ENCODE results near the gene RAVER1.
"Not testable (repeated sequence)": the region's sequence is repeated elsewhere in the genome, so short reads cannot be mapped to it uniquely, and the experiment has no call there.

RAVER1 gene

DNA sequence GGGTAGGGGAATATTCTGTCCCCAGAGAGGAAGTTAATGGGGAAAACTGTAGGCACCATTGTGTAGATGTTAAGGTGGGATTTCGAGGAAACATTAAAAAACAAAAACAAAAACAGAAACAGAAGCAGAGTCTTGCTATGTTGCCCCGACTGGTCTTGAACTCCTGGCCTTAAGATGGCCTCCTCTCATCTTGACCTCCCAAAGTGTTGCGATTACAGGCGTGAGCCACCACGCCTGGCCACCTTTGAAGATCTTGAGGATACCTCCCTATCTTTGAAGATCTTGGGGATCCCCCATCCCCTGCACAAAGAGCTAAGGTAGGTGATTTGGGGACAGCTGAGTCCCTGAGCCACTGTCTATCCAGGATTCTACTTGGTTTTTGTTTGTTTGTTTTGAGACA is 6.6 kb upstream of the RAVER1 start:
- DNase-seq = no peak

- DNase-seq = peak in 3 of 5 donors; percentile 38 to 76 (median 45)
Observed at GRCh38 chr19:10339380-10339960, 6.1 kb upstream of the RAVER1 start, which contains the start of gene ICAM3. ICAM3 (minus strand) TSS chr19:10339624; CDS start chr19:10339614, 10 bp downstream.

GRCh38 chr19:10338940-10339339 is 5.6 kb upstream of the RAVER1 start:
- no peak for DNase-seq

DNA sequence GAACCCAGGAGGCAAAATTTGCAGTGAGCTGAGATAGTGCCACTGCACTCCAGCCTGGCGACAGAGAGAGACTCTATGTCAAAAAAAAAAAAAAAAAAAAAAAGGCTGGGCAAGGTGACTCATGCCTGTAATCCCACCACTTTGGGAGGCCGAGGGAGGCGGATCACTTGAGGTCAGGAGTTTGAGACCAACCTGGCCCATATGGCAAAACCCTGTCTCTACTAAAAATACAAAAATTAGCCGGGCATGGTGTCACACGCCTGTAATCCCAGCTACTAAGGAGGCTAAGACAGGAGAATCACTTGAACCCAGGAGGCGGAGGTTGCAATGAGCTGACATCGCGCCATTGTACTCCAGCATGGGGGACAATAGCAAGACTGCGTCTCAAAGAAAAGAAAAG is 3.4 kb upstream of the RAVER1 start:
- DNase-seq = not testable (repeated sequence)

- DNase-seq = no peak
Observed at GRCh38 chr19:10335352-10335985, 2.1 kb upstream of the RAVER1 start.

DNA sequence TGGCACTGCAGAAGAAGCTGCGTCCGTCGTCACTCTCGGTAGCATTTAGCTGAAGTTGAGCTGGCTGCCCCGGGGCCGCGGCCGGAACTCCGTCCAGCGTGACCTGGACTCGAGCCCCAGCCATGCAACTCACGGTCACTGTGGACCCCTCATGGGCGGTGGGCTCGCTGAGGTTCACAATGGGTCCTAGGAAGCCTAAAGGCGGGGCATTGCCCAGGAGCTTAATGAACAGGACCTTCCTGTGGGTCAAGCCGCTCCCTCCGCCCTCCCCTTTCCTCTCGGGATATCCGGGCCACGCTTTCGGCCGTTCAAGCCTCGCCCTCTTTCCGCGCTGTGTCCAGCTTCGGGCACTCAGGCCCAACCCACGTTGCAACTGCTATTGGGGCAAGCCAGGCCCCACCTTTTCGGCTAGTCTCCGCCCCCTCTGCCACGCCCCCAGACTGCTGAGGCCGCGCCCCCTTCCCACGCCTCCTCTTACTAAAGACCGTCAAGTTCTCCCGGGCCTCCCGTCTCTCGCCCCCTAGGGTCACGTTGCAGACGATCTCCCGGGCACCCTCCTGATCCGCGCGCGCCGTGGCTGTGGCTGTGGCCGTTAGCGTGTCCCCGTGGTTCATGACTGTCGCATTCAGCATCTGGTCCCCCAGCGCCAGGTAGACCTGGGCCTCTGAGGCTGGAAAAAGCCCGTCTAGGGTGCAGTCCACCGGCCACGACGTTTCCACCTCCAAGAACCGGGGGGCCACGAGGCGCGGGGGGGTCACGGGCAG is 1.4 kb upstream of the RAVER1 start:
- DNase-seq = peak in 2 of 5 donors; percentile 22 to 32

DNA sequence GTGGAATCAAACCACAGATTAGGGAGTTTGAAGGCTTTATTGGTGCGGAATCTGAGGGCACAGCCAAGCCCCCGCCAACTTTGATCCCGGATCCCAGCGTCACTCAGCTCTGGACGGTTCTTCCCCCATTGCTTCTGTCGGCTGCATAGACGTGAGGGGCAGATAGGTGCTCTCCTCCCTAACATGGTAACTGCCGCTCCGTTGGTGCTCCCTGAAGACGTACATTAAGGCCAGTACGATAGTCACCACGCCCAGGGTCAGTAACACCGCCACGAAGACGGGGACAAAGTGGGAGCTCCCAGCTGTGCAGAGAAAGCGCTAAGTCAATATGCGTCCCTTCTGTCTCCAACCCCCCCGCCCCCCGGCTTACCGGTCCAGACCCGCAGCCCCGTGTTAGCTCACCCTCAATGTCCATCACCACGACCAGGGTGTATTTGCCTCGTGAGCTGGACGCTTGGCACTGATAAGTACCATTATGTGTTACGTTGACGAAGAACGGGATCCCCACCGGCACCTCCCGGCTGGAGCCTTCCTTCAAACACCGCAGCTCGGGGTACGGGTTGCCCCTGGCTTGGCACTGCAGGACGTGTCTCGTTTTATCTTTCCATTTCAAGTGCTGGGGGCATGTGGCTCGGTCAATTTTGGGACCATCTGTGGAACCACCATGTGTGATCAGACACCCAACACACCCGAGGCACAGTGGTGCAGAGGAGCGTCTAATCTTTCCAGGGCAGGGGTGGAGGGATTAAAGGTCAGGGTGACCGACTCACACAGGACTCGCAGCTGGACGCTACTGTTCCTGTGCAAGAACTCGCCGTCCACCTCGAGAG is 644 bp upstream of the RAVER1 start:
- no peak for DNase-seq

DNA sequence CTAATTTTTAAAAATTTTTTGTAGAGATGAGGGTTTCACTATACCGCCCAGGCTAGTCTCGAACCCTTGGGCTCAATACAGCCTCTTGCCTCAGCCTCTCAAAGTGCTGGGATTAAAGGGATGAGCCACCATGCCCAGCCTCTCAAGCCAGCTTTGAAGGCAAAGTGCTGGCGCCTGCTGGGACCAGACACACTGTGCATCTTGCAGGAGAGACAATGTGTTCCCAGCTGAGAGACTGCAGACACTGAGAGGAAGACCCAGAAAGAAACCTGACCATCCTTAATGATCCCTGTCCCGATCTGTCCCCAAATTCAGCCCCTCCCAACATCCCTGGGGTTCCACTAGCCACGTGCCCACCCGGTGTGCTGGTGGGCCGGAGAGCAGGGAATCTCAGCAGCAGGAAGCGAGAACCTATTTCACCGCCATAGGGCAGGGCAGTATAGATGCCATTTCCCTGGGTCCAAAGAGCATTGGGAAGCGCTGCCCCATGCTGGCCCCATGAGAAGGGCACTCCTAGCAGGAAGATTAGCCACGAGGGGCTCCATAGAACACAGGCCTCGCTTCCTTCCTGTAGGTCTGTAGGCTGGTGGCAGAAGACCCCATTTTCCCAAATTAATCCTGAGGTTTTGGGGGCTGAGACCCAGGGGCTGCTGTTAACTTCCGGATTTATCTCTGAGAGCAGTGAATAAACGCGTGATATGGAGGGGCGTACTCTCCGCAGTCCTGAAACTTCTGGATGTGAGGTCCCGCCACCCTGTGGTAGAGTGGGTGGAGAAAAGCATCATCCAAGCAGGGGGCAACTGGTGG is 968 bp downstream of the RAVER1 start:
- DNase-seq = no peak

DNA sequence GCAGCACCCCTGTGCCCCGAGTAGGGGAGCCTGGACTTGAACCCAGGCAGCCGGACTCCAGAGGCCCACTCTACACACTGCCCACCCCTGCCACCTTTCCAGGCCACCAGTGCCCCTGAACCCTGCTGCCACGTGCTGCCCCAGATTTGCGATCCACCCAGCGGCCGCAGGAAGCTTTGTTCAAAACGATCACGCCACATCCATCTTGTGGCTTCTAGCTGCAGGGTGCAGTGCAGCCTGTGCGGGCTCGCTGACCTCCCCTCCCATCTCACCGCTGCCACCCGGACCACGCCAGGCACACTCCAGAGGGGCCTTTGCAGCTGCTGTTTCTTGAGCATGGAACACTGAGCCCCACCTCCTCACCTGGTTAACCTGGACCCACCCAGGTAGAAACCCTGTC is 3.8 kb downstream of the RAVER1 start:
- DNase-seq = no peak

- no peak for DNase-seq
Observed at GRCh38 chr19:10328558-10329429, 4.5 kb downstream of the RAVER1 start.

DNA sequence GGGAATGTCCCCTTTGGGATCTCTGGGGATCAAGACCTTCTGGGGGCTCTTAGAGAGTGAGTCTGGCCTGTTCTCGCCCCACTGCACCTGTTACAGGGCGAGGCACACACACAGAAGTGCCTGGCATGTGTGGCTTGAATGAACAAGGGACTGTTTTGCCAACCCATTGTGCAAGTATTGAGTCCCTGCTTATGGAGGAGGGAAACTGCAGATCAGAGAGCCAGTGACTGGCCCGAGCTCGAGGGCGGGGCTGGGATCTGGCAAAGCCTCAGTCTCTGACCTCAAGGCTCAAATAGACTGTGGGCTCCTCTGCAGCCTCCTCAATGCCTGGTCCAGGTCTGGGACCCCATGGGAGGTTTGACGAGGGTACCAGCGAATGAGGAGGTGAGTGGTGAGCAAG is 5.5 kb downstream of the RAVER1 start:
- DNase-seq = no peak

- no peak for DNase-seq
Observed at GRCh38 chr19:10325732-10326131, 7.6 kb downstream of the RAVER1 start.

- DNase-seq = no peak
Observed at GRCh38 chr19:10321874-10322835, 11.2 kb downstream of the RAVER1 start.

GRCh38 chr19:10321417-10321797 is 11.9 kb downstream of the RAVER1 start:
- no peak for DNase-seq

- DNase-seq = no peak
Observed at GRCh38 chr19:10320602-10321416, 12.5 kb downstream of the RAVER1 start.

- DNase-seq = no peak
Observed at GRCh38 chr19:10318807-10319682, 14.3 kb downstream of the RAVER1 start.

GRCh38 chr19:10317857-10318462 is 15.4 kb downstream of the RAVER1 start:
- DNase-seq = no peak
